ENCODE results near the gene ABCC11. TPM values are rescaled to one million over a fixed set of nuclear protein-coding genes. Genes with fewer than 3 reads are reported as not detected.

Gene ABCC11
- total and polyA plus RNA-seq, 7 donors, result 0.14 to 0.28 TPM; not detected in 5

DNA sequence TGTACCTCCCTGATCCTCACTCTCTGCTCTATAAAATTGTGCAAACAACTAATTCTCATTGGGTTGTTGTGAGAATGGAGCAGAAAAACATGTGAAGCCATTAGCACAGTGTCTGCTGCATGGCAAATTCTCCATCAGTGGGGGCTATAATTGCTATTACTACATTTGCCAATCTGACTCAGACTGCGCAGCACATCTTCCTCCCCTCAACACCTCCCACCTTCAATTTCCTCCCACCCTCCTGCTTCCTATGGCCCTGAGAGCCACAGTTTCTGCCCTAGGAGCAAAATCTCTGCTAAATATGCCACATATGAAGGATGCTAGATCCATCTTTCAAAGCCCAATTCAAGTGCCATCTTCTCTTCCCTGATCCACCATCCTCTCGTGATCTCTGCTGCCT, 128.5 kb downstream of the ABCC11 start:
- Histone ChIP-seq H3K27ac (no peak overlapping the region), H3K36me3 (no peaks in the 10 kb centered on the region), H3K4me1 (no peaks in the 10 kb centered on the region), H3K4me3 (no peak overlapping the region), H3K9me3 (no peaks in the 10 kb centered on the region), H3K27me3 (no peaks in the 10 kb centered on the region)
- TF ChIP-seq, protein P1, sequence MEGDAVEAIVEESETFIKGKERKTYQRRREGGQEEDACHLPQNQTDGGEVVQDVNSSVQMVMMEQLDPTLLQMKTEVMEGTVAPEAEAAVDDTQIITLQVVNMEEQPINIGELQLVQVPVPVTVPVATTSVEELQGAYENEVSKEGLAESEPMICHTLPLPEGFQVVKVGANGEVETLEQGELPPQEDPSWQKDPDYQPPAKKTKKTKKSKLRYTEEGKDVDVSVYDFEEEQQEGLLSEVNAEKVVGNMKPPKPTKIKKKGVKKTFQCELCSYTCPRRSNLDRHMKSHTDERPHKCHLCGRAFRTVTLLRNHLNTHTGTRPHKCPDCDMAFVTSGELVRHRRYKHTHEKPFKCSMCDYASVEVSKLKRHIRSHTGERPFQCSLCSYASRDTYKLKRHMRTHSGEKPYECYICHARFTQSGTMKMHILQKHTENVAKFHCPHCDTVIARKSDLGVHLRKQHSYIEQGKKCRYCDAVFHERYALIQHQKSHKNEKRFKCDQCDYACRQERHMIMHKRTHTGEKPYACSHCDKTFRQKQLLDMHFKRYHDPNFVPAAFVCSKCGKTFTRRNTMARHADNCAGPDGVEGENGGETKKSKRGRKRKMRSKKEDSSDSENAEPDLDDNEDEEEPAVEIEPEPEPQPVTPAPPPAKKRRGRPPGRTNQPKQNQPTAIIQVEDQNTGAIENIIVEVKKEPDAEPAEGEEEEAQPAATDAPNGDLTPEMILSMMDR (IDR thresholded peaks at IDR 0.05), result no peak
- TF ChIP-seq EP300 (IDR thresholded peaks at IDR 0.05) (no peak), POLR2AphosphoS5 (IDR thresholded peaks at IDR 0.05) (no peak), POLR2A (IDR thresholded peaks at IDR 0.05) (no peak)
- no peak for DNase-seq
- 71 to 86% methylated on average over 2 of the region's 2 CpGs for WGBS, 2 donors
- intact Hi-C loops (cut with DNase I), result no loop called here

DNA sequence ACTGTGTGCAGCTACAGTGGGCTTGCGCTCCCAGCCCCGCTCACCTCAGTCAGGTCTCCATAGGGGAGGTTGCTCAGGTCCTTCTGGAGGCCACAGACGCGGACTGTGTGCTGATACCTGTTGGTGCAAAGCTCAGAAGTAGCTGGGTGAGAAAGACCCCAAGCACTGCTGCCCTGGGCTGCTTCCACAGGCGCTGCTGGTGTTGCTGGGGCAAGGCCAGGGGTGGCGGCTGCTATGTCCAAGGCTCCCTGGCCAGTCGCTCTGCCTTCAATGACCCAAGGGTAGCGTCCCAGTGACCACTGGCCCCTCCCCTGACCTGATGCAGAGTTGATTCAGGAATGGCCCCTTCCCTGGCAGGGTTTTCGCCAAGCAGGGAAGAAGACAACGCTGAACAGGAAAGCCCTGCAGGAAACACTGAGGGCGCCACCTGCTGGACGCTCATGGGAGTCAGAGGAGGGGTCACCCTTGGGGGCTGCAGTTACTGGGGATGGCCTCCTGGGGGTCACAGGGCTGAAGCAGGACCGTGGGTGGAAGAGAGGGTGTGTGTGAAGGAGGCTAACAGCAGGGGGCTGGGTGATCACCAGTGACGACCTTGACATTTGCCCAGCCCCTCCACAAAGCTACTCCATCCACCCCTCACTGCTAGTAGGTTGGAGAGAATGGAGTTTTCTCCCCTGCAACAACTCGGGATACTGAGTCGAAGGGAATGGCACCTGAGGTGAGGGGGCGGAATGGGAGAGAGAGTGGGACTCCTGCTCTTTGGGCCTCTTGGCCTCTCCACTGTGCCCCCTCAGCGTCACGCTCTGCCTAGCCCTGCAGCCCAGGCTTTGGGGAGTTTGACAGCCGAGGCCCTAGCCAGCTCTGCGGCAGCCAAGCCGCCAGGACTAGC, 129.9 kb downstream of the ABCC11 start:
- H3K27me3 ChIP-seq, result no peaks in the 10 kb centered on the region
- intact Hi-C loops (cut with DNase I), result no loop called here
- WGBS, 2 donors, result 61 to 63% methylated on average over 22 of the region's 22 CpGs
- H3K36me3 ChIP-seq, result no peaks in the 10 kb centered on the region
- DNase-seq, result no peak
- H3K4me1 ChIP-seq, result no peaks in the 10 kb centered on the region
- no peak overlapping the region for H3K4me3 ChIP-seq
- H3K9me3 ChIP-seq, result no peaks in the 10 kb centered on the region
- TF ChIP-seq POLR2AphosphoS5 (IDR thresholded peaks at IDR 0.05) (no peak), POLR2A (IDR thresholded peaks at IDR 0.05) (no peak)
- TF ChIP-seq, protein P1 (IDR thresholded peaks at IDR 0.05), result peak in 1 of 4 experiments; percentile 21
- no peak overlapping the region for H3K27ac ChIP-seq

Other genes with a start within 250 kb of the ABCC11 start
- not detected for gene ABCC12, start 91.5 kb downstream of the ABCC11 start, total RNA-seq
- not detected for gene ABCC12, start 91.5 kb downstream of the ABCC11 start, polyA plus RNA-seq
- 10 to 100 TPM; 42.3 to 60.3 (median 51.8) TPM for gene LONP2, start 3.2 kb downstream of the ABCC11 start, total RNA-seq
- gene LONP2, start 3.2 kb downstream of the ABCC11 start, polyA plus RNA-seq, result 10 to 100 TPM; 14.4 to 25.2 (median 16.0) TPM
- 10 to 100 TPM; 23.5 to 37.4 (median 29.9) TPM for gene SIAH1, start 137.9 kb upstream of the ABCC11 start, total RNA-seq
- 10 to 100 TPM; 18.1 to 34.2 (median 21.5) TPM for gene SIAH1, start 137.9 kb upstream of the ABCC11 start, polyA plus RNA-seq

All from sigmoid colon (tissue), 7 donors.